GM21576 (cell line): ENCODE results near the gene GORASP2.

Experiments used
- ATAC-seq: cut with Tn5 transposase; IDR thresholded peaks from one replicate; pipeline ENCODE4 v1.9.1; 2021; ENCODE audit warnings: mild to moderate bottlenecking, moderate library complexity; ENCODE audit not compliant: unreplicated experiment

The GORASP2 gene

GRCh38 chr2:170996316-170996715 lies 67.3 kb downstream of the GORASP2 start:
- no peak for ATAC-seq

DNA sequence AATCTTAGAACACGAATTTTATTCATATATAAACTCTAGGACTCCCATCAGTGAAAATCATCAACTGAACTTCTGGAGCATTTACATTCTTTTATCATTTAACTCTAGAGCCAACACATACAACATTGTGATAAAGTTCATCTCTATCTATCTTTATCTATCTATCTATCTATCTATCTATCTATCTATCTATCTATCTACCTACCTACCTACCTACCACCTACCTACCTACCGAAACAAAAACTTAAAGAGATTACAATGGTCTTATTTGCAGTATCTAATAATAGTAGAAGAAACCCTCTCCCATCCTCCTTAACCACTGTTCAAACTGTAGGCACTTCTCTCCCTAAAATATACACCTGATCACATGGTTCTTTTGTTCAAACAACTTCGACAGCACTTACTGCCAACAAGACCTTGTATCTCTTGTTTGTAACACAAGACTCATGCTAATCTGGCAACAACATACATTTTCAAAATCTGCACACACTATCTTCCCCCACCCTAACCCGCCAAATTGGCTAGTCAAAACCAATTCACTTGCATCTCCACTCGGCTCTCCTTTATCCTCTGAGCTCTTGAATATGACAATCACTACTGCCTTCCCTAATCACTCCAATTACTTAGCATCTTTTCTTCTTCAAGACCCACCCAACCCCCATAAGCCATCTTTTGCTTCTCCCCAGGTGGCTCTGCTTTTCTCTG lies 69.0 kb downstream of the GORASP2 start:
- no peak for ATAC-seq

- no peak for ATAC-seq
These were observed 70.6 kb downstream of the GORASP2 start for GRCh38 chr2:170999654-171000053.

DNA sequence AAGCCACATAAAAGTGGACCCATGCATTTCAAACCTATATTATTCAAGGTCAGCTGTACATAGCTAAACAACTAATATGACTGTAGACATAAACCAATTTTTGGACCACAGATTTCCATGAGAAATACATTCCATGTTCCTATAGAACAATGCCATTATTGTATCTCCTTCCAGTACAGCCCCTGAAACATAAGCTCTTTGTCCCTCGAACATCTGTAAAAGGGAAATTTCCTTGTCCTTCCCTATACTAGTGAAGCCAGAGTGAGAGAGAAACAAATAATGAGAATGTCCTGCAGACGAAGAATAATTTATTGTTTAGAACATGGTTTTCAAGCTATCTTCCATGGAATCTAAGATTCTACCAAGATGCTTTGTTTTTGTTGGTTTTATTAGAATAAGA lies 75.3 kb downstream of the GORASP2 start:
- no peak for ATAC-seq

GRCh38 chr2:171004833-171005232 lies 75.8 kb downstream of the GORASP2 start:
- no peak for ATAC-seq

GRCh38 chr2:171008550-171009205 lies 79.6 kb downstream of the GORASP2 start:
- no peak for ATAC-seq

DNA sequence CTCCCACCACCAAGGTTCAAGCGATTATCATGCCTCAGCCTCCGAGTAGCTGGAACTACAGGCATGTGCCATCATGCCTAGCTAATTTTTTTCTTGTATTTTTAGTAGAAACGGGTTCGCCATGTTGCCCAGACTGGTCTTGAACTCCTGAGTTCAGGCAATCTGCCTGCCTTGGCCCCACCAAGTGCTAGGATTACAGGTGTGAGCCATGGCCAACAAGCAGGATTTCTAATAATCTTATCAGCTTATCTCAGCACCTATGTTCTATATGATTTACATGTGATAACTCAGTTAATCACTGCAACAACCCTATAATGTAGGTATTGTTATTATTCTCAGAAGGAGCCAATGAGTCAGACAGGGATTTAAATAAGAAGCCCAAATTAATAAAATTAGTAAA lies 80.3 kb downstream of the GORASP2 start:
- no peak for ATAC-seq

- ATAC-seq = no peak
These were observed 84.8 kb downstream of the GORASP2 start for GRCh38 chr2:171013851-171014250.

DNA sequence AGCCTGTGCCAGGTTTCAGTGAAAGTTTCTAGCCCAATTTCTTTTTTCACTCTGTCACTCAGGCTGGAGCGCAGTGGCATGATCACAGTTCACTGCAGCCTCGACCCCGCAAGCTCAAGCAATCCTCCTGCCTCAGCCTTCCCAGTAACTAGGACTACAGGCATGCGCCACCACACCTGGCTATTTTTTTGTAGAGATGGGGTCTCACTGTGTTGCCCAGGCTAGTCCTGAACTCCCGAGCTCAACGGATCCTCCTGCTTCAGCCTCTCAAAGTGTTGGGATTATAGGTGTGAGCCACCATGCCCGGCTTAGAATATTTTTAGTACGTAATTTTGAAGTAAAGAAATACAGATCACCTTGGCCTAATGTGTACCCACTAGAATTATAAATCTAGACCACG lies 87.1 kb downstream of the GORASP2 start:
- no peak for ATAC-seq
